ENCODE data around the gene HLA-DMB.

- TF ChIP-seq POLR2A (IDR thresholded peaks at IDR 0.05) (no peak), CTCF (IDR thresholded peaks at IDR 0.05) (peak; percentile 74 to 86 (median 82))
Measured at GRCh38 chr6:32933661-32934085, 7.2 kb downstream of the HLA-DMB start.

Data from Peyer's patch (tissue), 4 donors.